ENCODE data around the gene PLVAP.

- no peak for TF ChIP-seq CTCF (IDR thresholded peaks at IDR 0.05)
- no peak for TF ChIP-seq POLR2A (IDR thresholded peaks at IDR 0.05)
- no peak for TF ChIP-seq POLR2AphosphoS5 (IDR thresholded peaks at IDR 0.05)
- TF ChIP-seq EP300 (IDR thresholded peaks at IDR 0.05) = no peak
Observed at GRCh38 chr19:17421942-17422341, 44.8 kb upstream of the PLVAP start.
